Mononuclear cell (primary cell): ENCODE measurements around the gene FAAP24. TPM values are rescaled to one million over a fixed set of nuclear protein-coding genes. Genes with fewer than 3 reads are reported as not detected.
"Not testable (repeated sequence)": the region's sequence is repeated elsewhere in the genome, so short reads cannot be mapped to it uniquely, and the experiment has no call there.

Experiments used
- H3K27me3 ChIP-seq: 2 replicates; pipeline ENCODE4 v1.6.0; 2011; ENCODE audit warnings: low read length, control low read depth; ENCODE audit not compliant: insufficient read depth
- H3K4me1 ChIP-seq: 2 replicates; pipeline ENCODE4 v1.5.1; 2011; ENCODE audit warnings: mild to moderate bottlenecking, low read length, control low read depth; ENCODE audit not compliant: insufficient read depth
- H3K4me3 ChIP-seq: 2 replicates; pipeline ENCODE4 v1.5.1; 2011; ENCODE audit warnings: mild to moderate bottlenecking, low read length, moderate library complexity
- H3K9me3 ChIP-seq: 2 replicates; pipeline ENCODE4 v1.5.1; 2011; ENCODE audit warnings: low read depth, mild to moderate bottlenecking, control low read depth, low read length
- total RNA-seq: library from RNA; depleted of rRNA; stranded (reverse); fragments of >200 nt; gene quantifications from one replicate; pipeline ENCODE4 v1.2.3, GENCODE V29; 2012

FAAP24 gene
- total RNA-seq, 1 donor, result 0.42 TPM

GRCh38 chr19:33022472-33023116 is 50.6 kb downstream of the FAAP24 start:
- no peaks in the 10 kb centered on the region for H3K4me1 ChIP-seq
- H3K27me3 ChIP-seq, result no peaks in the 10 kb centered on the region
- H3K4me3 ChIP-seq, result no peak overlapping the region
- H3K9me3 ChIP-seq, result no peaks in the 10 kb centered on the region

DNA sequence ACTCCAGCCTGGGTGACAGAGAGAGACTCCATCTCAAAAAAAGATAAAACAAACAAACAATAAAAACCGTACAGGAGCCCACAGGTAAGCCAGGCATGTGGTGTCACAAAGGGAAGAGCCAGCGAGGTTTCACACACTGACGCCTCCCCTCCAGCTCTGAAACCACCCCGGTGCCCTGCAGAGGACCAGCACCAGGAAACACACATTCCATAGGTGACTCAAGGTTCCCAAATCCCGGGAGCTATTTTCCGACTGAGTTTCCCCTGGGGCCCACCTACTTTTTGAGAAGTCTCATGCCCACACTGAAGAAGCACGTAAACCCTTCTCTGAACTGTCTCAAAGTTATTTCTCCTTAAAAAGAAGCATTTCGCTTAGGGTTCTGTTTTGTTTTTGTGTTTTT is 52.4 kb downstream of the FAAP24 start:
- Histone ChIP-seq H3K4me3 (no peak overlapping the region), H3K9me3 (no peaks in the 10 kb centered on the region), H3K4me1 (no peaks in the 10 kb centered on the region), H3K27me3 (no peaks in the 10 kb centered on the region)

GRCh38 chr19:33025468-33026238 is 53.6 kb downstream of the FAAP24 start:
- H3K9me3 ChIP-seq, H3K4me1 ChIP-seq, H3K4me3 ChIP-seq: not testable (repeated sequence)

GRCh38 chr19:33026602-33027001 is 54.6 kb downstream of the FAAP24 start:
- H3K4me3 ChIP-seq, H3K9me3 ChIP-seq, H3K27me3 ChIP-seq, H3K4me1 ChIP-seq: not testable (repeated sequence)

More at GRCh38 chr19:33025468-33026238, 53.6 kb downstream of the FAAP24 start:
- H3K27me3 ChIP-seq, result not testable (repeated sequence)

Other genes starting within 250 kb of the FAAP24 start
- not detected for gene SLC7A9, start 102.5 kb upstream of the FAAP24 start, total RNA-seq
- gene CEP89, start 284 bp upstream of the FAAP24 start, total RNA-seq, result 2.2 TPM
- gene RHPN2, start 92.6 kb downstream of the FAAP24 start, total RNA-seq, result 0.31 TPM
- gene GPATCH1, start 108.9 kb downstream of the FAAP24 start, total RNA-seq, result 5.4 TPM
- gene WDR88, start 159.9 kb downstream of the FAAP24 start, total RNA-seq, result not detected
- gene LRP3, start 222.1 kb downstream of the FAAP24 start, total RNA-seq, result 3.8 TPM